ENCODE measurements around the gene EN1.

GRCh38 chr2:118822015-118822414, 25.4 kb downstream of the EN1 start:
- no peak for TF ChIP-seq POLR2A (IDR thresholded peaks at IDR 0.05)
- TF ChIP-seq CTCF (IDR thresholded peaks at IDR 0.05) = no peak
